HG02970 (cell line): ENCODE measurements around the gene ACADL.

Experiments
- ATAC-seq: cut with Tn5 transposase; IDR thresholded peaks from one replicate; pipeline ENCODE4 v1.9.1; 2021; ENCODE audit warnings: mild to moderate bottlenecking, moderate library complexity, moderate number of reproducible peaks; ENCODE audit not compliant: unreplicated experiment, low FRiP score

Gene ACADL

DNA sequence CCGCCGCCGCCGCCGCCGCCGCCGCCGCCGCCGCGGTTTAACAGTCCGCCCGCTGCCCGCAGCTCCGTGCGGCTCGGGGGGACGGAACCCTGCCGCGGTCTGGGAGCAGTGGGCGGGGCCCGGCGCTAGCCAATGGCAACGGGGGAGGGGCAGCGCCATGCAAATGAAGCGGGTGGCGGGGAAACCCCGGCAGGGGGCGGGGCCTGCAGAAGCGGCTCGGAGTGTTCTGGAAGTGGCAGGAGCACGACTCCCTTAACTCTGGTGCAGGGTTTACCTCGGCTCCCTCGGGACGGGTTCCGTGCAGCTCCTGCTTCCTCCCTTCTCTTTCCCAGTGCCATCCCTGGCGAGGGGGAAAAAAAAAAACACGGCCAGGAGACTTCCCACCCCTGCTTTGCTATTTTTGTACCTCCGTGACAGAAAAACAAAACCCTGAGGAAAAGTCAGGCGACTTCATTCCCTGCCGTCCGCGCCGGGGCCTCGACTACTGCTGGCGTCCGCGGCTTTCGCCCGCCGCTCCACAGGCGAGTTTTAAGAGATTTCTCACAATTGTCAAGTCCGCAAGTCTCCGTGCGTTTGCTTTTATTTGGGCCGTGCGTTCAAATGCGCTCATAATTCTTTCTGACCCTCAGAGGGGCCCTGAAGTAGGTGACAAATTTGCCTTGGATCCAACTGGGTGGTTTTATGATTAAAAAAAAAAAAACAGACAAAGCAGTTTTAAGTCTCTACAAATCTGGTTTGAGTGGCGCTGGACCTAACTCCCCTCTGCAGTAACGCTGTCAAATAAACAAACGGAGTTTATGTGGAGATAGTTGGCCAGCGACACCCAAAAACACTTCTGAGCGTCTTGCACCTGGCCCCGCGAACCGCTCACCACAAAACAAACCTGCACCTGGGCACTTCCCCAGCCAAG, 53.7 kb downstream of the ACADL start, which contains the start of gene KANSL1L:
Gene KANSL1L (minus strand): TSS at position 101 of the 910 bp plus-strand sequence. CDS start 16,827 bp downstream, outside the sequence.
- peak; percentile 75 for ATAC-seq

DNA sequence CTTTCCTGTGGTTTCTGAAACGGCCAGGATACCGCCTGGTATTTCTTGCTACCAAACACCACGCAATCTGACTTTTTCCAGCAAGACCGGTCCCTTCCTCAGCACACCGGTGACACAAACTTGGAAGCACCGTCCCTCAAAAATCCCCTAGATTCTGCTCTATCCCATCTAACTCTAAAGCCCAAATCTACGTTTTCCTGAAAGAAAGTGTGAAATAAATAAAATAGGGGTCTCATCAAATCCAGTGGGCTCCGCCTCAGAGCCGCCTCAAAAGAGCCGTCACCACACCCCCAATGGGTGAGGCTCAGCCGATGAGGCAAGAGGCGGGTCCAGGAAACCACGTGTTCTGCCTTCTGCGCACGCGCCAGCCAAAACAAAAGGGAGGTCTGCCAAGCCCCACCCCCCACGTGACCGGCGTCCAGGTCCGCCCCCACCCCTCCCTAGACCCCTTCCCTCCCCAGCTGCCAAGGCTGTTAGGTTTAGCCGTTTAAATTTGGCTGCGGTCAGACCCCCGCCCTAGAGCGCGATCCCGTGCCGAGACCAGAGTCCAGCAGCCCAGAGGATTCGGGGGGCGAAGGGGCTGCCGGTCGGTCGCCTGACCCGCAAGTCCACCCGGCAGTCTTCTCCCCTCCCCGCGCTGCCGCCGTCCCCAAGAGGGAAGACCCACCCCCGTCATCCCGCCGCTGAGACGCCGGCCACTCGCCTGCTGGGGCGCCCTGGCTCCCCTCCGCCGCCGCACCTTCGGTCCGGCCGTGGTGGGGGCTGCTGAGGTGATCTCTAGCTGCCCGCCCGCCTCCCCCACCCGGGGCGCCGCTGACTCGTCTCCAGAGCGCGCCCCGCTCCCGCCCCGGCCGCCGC, 54.6 kb downstream of the ACADL start:
- peak; percentile 79 for ATAC-seq

DNA sequence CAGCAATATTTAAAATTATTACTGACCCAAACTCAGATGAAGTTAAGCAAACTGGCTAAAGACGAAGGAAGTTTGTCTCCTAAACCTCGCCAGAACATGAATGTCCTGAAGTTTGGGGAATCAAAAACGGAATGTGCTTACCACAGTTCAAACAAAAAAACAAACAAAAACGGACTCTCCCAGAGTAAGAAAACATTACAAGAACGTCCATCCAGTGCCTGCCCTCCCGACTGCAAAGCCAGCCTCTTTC, 55.1 kb downstream of the ACADL start:
- ATAC-seq: no peak

DNA sequence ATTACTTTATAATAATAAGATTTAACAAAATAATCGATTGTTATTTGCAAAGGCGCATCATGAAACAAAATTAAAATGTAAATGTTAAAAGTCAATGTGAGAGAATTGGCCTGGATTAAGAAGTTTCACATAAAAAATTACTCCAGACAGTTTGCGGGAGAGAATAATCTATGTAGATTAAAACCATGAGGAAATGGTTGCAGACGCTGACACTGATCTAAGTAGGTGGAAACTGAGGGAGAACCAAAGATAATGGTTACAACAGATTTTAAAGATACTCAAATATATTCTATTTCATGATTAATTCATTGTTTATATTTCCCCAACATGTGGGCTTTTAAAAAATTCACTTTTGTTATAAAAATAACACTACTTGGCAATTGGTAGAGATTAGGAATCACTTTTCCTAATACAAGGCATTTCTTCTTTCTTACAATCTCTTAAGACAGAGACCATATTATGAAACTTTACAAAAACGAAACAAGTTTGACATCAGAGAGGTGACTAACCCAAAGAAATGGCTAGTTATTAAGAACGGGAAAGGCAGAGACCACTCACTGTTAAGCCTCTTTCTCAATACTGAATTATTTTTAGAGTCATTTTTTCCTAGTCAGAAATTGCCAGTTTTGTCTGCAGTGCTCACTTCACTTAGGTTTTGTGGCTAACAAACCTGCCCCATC, 55.6 kb downstream of the ACADL start:
- ATAC-seq: no peak

DNA sequence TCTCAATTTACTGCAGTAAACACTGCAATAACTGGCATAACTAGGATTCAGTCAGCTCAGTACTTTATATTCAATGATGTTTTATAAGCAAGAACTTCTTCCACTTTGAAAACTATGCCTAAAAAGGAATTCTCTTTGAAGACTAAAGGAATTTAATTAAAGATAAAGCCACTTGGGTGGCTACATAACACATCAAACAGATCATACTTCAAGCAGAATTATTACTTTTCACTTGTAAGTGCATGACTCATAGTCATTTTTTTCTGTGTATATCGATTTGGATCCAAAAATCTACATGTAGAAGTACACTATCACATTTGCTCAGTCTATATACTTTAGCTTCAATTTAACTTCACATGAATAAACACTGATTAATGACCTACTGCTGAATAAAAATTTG, 58.0 kb downstream of the ACADL start:
- ATAC-seq: no peak

DNA sequence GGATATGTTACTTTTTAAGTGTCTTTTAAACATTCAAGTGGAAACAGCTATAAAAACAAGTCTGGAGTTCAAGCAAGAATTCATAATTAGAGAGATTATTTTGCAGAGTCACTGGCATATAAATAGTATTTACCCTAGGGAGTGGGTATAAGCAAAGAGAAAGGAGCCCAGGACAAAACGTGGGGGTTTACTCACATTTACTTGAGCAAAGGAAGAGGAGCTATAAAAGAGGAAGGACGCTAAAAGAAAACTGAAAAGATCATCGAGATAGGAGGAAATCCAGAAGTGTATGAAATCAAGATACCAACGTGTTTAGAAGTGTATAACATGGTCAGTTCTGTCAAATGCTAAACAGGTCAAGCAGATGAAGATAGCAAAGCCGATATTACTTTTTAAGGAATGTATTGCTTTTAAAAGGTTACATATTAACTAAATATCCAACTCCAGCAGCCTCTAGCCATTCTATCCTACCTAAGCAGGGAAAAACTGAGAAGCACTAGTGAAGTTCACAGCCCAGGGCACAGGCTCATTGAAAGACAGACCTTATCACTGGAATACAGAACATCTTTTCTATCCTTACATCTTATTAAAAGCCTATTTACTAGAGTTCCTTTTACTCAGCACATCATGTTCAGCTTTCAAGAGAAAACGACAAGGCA, 62.7 kb downstream of the ACADL start:
- ATAC-seq: no peak

DNA sequence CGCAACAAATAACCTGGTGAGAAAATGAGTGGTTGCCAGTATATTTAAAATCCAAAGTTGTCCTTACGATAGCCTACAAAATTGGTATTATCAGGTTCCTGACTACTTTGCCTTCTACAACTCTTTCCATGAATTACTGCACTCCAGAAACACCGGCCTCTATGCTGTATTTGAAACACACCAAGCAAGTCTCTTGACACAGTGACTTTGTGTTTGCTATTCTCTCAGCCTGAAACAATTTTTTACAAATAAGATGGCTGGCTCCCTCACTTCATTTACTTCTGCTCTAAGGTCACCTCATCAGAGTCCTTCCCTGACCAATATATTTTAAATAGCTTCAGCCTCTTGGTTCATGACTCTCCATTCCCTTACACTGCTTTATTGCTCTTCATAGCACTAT, 66.2 kb downstream of the ACADL start:
- ATAC-seq: no peak

DNA sequence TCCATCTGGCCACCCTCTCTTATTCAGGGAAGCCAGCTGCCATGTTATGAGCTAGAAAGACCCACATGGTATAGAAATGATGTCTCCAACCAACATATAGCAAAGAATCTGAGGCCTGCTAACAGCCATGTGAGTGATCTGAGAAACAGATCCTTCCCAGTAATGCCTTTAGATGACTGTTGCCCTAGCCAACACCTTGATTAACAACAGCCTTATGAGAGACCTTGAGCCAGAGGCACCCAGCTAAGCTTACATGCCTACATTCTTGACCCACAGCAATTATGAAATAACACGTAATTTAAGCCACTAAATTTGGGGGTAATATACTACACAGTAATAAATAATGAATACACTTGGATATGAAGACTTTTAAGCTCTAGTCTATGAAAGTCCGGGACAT, 67.0 kb downstream of the ACADL start:
- no peak for ATAC-seq

DNA sequence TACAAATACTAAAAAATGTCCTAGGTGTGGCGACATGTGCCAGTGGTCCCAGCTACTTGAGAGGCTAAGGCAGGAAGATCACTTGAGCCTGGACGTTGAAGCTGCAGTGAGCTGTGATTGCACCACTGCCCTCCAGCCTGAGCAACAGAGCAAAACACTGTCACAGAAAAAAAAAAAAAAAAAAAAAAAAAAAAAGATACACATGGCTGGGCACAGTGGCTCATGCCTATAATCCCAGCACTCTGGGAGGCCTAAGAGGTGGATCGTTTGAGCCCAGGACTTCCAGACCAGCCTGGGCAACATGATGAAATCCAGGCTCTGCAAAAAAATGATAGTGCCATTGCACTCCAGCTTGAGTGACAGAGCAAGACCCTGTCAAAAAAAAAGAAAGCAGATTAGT, 67.7 kb downstream of the ACADL start:
- no peak for ATAC-seq

DNA sequence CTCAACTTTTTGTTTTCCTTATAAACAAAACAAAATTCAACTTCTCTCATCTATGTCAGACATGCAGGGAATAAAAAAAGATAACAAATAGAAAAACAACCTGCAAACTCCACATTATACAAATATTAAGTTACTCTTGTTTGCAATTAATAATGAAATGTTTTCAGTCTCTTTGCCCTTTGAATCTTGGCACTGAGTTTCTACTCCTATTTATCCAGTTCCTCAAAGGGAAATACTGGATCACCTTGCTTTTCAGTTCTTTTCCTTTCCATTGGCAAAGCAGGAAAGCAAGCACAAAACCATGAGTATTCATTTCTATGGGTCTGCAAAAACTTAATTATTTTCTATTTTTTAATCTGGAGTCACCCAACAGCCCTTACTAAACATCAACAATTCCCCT, 77.6 kb downstream of the ACADL start:
- ATAC-seq: no peak
